22Rv1 (cell line): ENCODE results near the gene TAF1C.

Experiments
- ZFX ChIP-seq: fragments of 450-650 bp; IDR thresholded peaks from 2 replicates; pipeline ENCODE4 v1.6.1; 2017; ENCODE audit warnings: antibody characterized with exemption, borderline replicate concordance
- TF ChIP-seq, protein P1 (sequence below): fragments of 450-650 bp; IDR thresholded peaks from 2 replicates; pipeline ENCODE4 v1.5.1; 2017; ENCODE audit warnings: mild to moderate bottlenecking

DNA sequence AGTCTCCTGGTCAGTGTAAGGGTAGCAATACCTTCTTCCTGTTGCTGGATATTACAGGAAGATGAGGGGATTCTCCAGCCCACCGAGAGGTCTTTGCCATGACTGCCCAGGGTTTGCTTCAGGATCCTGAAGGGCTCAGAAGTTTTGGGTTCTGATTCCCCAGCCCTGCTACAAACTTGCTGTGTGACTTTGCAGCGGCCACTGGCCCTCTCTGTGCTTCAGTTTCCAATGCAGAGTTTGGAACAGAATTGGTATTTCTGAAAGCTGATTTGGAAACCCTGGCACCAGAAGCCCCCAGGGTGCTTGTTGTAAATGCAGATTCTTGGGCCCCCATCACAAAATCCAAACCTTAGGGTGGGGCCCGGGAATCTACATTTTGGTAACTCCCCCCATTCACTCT lies 38.3 kb upstream of the TAF1C start:
- TF ChIP-seq, protein P1, sequence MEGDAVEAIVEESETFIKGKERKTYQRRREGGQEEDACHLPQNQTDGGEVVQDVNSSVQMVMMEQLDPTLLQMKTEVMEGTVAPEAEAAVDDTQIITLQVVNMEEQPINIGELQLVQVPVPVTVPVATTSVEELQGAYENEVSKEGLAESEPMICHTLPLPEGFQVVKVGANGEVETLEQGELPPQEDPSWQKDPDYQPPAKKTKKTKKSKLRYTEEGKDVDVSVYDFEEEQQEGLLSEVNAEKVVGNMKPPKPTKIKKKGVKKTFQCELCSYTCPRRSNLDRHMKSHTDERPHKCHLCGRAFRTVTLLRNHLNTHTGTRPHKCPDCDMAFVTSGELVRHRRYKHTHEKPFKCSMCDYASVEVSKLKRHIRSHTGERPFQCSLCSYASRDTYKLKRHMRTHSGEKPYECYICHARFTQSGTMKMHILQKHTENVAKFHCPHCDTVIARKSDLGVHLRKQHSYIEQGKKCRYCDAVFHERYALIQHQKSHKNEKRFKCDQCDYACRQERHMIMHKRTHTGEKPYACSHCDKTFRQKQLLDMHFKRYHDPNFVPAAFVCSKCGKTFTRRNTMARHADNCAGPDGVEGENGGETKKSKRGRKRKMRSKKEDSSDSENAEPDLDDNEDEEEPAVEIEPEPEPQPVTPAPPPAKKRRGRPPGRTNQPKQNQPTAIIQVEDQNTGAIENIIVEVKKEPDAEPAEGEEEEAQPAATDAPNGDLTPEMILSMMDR: no peak
- TF ChIP-seq ZFX: no peak
